ENCODE data around the gene GRK5.
A peak's percentile ranks its signal among the peaks of the same experiment; 100 is the strongest.
"Not testable (repeated sequence)": the region's sequence is repeated elsewhere in the genome, so short reads cannot be mapped to it uniquely, and the experiment has no call there.

Gene GRK5

GRCh38 chr10:119233821-119234220 lies 26.4 kb downstream of the GRK5 start:
- Histone ChIP-seq H3K27me3 (ENCODE audit: control insufficient read depth in 1 of 2, insufficient read depth in 2 of 2, low read length in 2 of 2) (no peaks in the 10 kb centered on the region), H3K9me3 (ENCODE audit: control insufficient read depth in 1 of 2, low read length in 2 of 2) (no peaks in the 10 kb centered on the region), H3K4me1 (ENCODE audit: control insufficient read depth in 1 of 2, insufficient read depth in 2 of 2, low read length in 2 of 2) (peaks cover 39 to 48% of the 10 kb centered on the region in 2 donors), H3K9ac (ENCODE audit: low read depth in 1 of 2, low read length in 2 of 2) (no peak overlapping the region), H3K27ac (ENCODE audit: low read depth, low read length) (no peak overlapping the region), H3K36me3 (ENCODE audit: control insufficient read depth in 1 of 2, insufficient read depth in 2 of 2, low read length in 2 of 2) (no peaks in the 10 kb centered on the region), H3K4me3 (ENCODE audit: low read depth in 1 of 2, low read length in 2 of 2) (no peak overlapping the region)

- no peaks in the 10 kb centered on the region for H3K9me3 ChIP-seq (ENCODE audit: control insufficient read depth in 1 of 2, low read length in 2 of 2)
- H3K27me3 ChIP-seq (ENCODE audit: control insufficient read depth in 1 of 2, insufficient read depth in 2 of 2, low read length in 2 of 2): no peaks in the 10 kb centered on the region
- no peak overlapping the region for H3K27ac ChIP-seq (ENCODE audit: low read depth, low read length)
- H3K4me1 ChIP-seq (ENCODE audit: control insufficient read depth in 1 of 2, insufficient read depth in 2 of 2, low read length in 2 of 2): peaks cover 35 to 39% of the 10 kb centered on the region in 2 donors
- no peak overlapping the region for H3K4me3 ChIP-seq (ENCODE audit: low read depth in 1 of 2, low read length in 2 of 2)
- no peaks in the 10 kb centered on the region for H3K36me3 ChIP-seq (ENCODE audit: control insufficient read depth in 1 of 2, insufficient read depth in 2 of 2, low read length in 2 of 2)
- peak overlapping the region in 1 of 2 donors; percentile 6 for H3K9ac ChIP-seq (ENCODE audit: low read depth in 1 of 2, low read length in 2 of 2)
Measured at GRCh38 chr10:119235356-119235755, 28.0 kb downstream of the GRK5 start.

- Histone ChIP-seq H3K4me3 (ENCODE audit: low read depth in 1 of 2, low read length in 2 of 2) (peak overlapping the region; percentile 1 to 12), H3K9me3 (ENCODE audit: control insufficient read depth in 1 of 2, low read length in 2 of 2) (no peaks in the 10 kb centered on the region), H3K36me3 (ENCODE audit: control insufficient read depth in 1 of 2, insufficient read depth in 2 of 2, low read length in 2 of 2) (no peaks in the 10 kb centered on the region), H3K27me3 (ENCODE audit: control insufficient read depth in 1 of 2, insufficient read depth in 2 of 2, low read length in 2 of 2) (no peaks in the 10 kb centered on the region), H3K9ac (ENCODE audit: low read depth in 1 of 2, low read length in 2 of 2) (peak overlapping the region in 1 of 2 donors; percentile 13), H3K4me1 (ENCODE audit: control insufficient read depth in 1 of 2, insufficient read depth in 2 of 2, low read length in 2 of 2) (peaks cover 33 to 39% of the 10 kb centered on the region in 2 donors), H3K27ac (ENCODE audit: low read depth, low read length) (no peak overlapping the region)
Measured at GRCh38 chr10:119237722-119238436, 30.5 kb downstream of the GRK5 start.

GRCh38 chr10:119238577-119238976 lies 31.2 kb downstream of the GRK5 start:
- Histone ChIP-seq H3K4me1 (ENCODE audit: control insufficient read depth in 1 of 2, insufficient read depth in 2 of 2, low read length in 2 of 2) (peaks cover 26 to 37% of the 10 kb centered on the region in 2 donors), H3K27me3 (ENCODE audit: control insufficient read depth in 1 of 2, insufficient read depth in 2 of 2, low read length in 2 of 2) (no peaks in the 10 kb centered on the region), H3K36me3 (ENCODE audit: control insufficient read depth in 1 of 2, insufficient read depth in 2 of 2, low read length in 2 of 2) (no peaks in the 10 kb centered on the region), H3K27ac (ENCODE audit: low read depth, low read length) (no peak overlapping the region), H3K9me3 (ENCODE audit: control insufficient read depth in 1 of 2, low read length in 2 of 2) (no peaks in the 10 kb centered on the region), H3K4me3 (ENCODE audit: low read depth in 1 of 2, low read length in 2 of 2) (peak overlapping the region in 1 of 2 donors; percentile 1), H3K9ac (ENCODE audit: low read depth in 1 of 2, low read length in 2 of 2) (no peak overlapping the region)

- H3K4me3 ChIP-seq (ENCODE audit: low read depth in 1 of 2, low read length in 2 of 2); H3K27me3 ChIP-seq (ENCODE audit: control insufficient read depth in 1 of 2, insufficient read depth in 2 of 2, low read length in 2 of 2); H3K36me3 ChIP-seq (ENCODE audit: control insufficient read depth in 1 of 2, insufficient read depth in 2 of 2, low read length in 2 of 2); H3K9ac ChIP-seq (ENCODE audit: low read depth in 1 of 2, low read length in 2 of 2); H3K27ac ChIP-seq (ENCODE audit: low read depth, low read length); H3K9me3 ChIP-seq (ENCODE audit: control insufficient read depth in 1 of 2, low read length in 2 of 2): not testable (repeated sequence)
- peaks cover 23 to 37% of the 10 kb centered on the region in 2 donors for H3K4me1 ChIP-seq (ENCODE audit: control insufficient read depth in 1 of 2, insufficient read depth in 2 of 2, low read length in 2 of 2)
Measured at GRCh38 chr10:119239015-119239414, 31.6 kb downstream of the GRK5 start.

- H3K4me1 ChIP-seq (ENCODE audit: control insufficient read depth in 1 of 2, insufficient read depth in 2 of 2, low read length in 2 of 2): peaks cover 23 to 33% of the 10 kb centered on the region in 2 donors
Measured at GRCh38 chr10:119239630-119240029, 32.3 kb downstream of the GRK5 start.

GRCh38 chr10:119241066-119241465 lies 33.7 kb downstream of the GRK5 start:
- Histone ChIP-seq H3K4me3 (ENCODE audit: low read depth in 1 of 2, low read length in 2 of 2) (no peak overlapping the region), H3K27me3 (ENCODE audit: control insufficient read depth in 1 of 2, insufficient read depth in 2 of 2, low read length in 2 of 2) (no peaks in the 10 kb centered on the region), H3K27ac (ENCODE audit: low read depth, low read length) (no peak overlapping the region), H3K4me1 (ENCODE audit: control insufficient read depth in 1 of 2, insufficient read depth in 2 of 2, low read length in 2 of 2) (peaks cover 18 to 23% of the 10 kb centered on the region in 2 donors), H3K9ac (ENCODE audit: low read depth in 1 of 2, low read length in 2 of 2) (no peak overlapping the region), H3K9me3 (ENCODE audit: control insufficient read depth in 1 of 2, low read length in 2 of 2) (no peaks in the 10 kb centered on the region), H3K36me3 (ENCODE audit: control insufficient read depth in 1 of 2, insufficient read depth in 2 of 2, low read length in 2 of 2) (no peaks in the 10 kb centered on the region)

More at GRCh38 chr10:119239630-119240029, 32.3 kb downstream of the GRK5 start:
- not testable (repeated sequence) for H3K4me3 ChIP-seq (ENCODE audit: low read depth in 1 of 2, low read length in 2 of 2); H3K36me3 ChIP-seq (ENCODE audit: control insufficient read depth in 1 of 2, insufficient read depth in 2 of 2, low read length in 2 of 2); H3K27me3 ChIP-seq (ENCODE audit: control insufficient read depth in 1 of 2, insufficient read depth in 2 of 2, low read length in 2 of 2); H3K9me3 ChIP-seq (ENCODE audit: control insufficient read depth in 1 of 2, low read length in 2 of 2); H3K27ac ChIP-seq (ENCODE audit: low read depth, low read length); H3K9ac ChIP-seq (ENCODE audit: low read depth in 1 of 2, low read length in 2 of 2)

GRCh38 chr10:119242186-119242585 lies 34.8 kb downstream of the GRK5 start:
- Histone ChIP-seq H3K36me3 (ENCODE audit: control insufficient read depth in 1 of 2, insufficient read depth in 2 of 2, low read length in 2 of 2) (no peaks in the 10 kb centered on the region), H3K4me1 (ENCODE audit: control insufficient read depth in 1 of 2, insufficient read depth in 2 of 2, low read length in 2 of 2) (peaks cover 17 to 23% of the 10 kb centered on the region in 2 donors), H3K27ac (ENCODE audit: low read depth, low read length) (no peak overlapping the region), H3K9me3 (ENCODE audit: control insufficient read depth in 1 of 2, low read length in 2 of 2) (no peaks in the 10 kb centered on the region), H3K9ac (ENCODE audit: low read depth in 1 of 2, low read length in 2 of 2) (no peak overlapping the region), H3K4me3 (ENCODE audit: low read depth in 1 of 2, low read length in 2 of 2) (no peak overlapping the region), H3K27me3 (ENCODE audit: control insufficient read depth in 1 of 2, insufficient read depth in 2 of 2, low read length in 2 of 2) (no peaks in the 10 kb centered on the region)

GRCh38 chr10:119243488-119243887 lies 36.1 kb downstream of the GRK5 start:
- Histone ChIP-seq H3K4me3 (ENCODE audit: low read depth in 1 of 2, low read length in 2 of 2) (no peak overlapping the region), H3K4me1 (ENCODE audit: control insufficient read depth in 1 of 2, insufficient read depth in 2 of 2, low read length in 2 of 2) (peaks cover 9 to 10% of the 10 kb centered on the region in 2 donors), H3K36me3 (ENCODE audit: control insufficient read depth in 1 of 2, insufficient read depth in 2 of 2, low read length in 2 of 2) (no peaks in the 10 kb centered on the region), H3K9ac (ENCODE audit: low read depth in 1 of 2, low read length in 2 of 2) (no peak overlapping the region), H3K27ac (ENCODE audit: low read depth, low read length) (no peak overlapping the region), H3K27me3 (ENCODE audit: control insufficient read depth in 1 of 2, insufficient read depth in 2 of 2, low read length in 2 of 2) (no peaks in the 10 kb centered on the region), H3K9me3 (ENCODE audit: control insufficient read depth in 1 of 2, low read length in 2 of 2) (no peaks in the 10 kb centered on the region)

- no peaks in the 10 kb centered on the region for H3K9me3 ChIP-seq (ENCODE audit: control insufficient read depth in 1 of 2, low read length in 2 of 2)
- H3K9ac ChIP-seq (ENCODE audit: low read depth in 1 of 2, low read length in 2 of 2): no peak overlapping the region
- H3K4me1 ChIP-seq (ENCODE audit: control insufficient read depth in 1 of 2, insufficient read depth in 2 of 2, low read length in 2 of 2): peaks cover 5 to 8% of the 10 kb centered on the region in 2 donors
- no peaks in the 10 kb centered on the region for H3K27me3 ChIP-seq (ENCODE audit: control insufficient read depth in 1 of 2, insufficient read depth in 2 of 2, low read length in 2 of 2)
- H3K36me3 ChIP-seq (ENCODE audit: control insufficient read depth in 1 of 2, insufficient read depth in 2 of 2, low read length in 2 of 2): no peaks in the 10 kb centered on the region
- no peak overlapping the region for H3K27ac ChIP-seq (ENCODE audit: low read depth, low read length)
- H3K4me3 ChIP-seq (ENCODE audit: low read depth in 1 of 2, low read length in 2 of 2): no peak overlapping the region
Measured at GRCh38 chr10:119243967-119244366, 36.6 kb downstream of the GRK5 start.
